ENCODE results near the gene GNB1. TPM values are rescaled to one million over a fixed set of nuclear protein-coding genes. Genes with fewer than 3 reads are reported as not detected.
A peak's percentile ranks its signal among the peaks of the same experiment; 100 is the strongest.
"Not testable (repeated sequence)": the region's sequence is repeated elsewhere in the genome, so short reads cannot be mapped to it uniquely, and the experiment has no call there.

The GNB1 gene
- total RNA-seq, 1 experiment from 2014 or later: 362 TPM

GRCh38 chr1:1761504-1762376, 129.1 kb downstream of the GNB1 start:
- no peak for DNase-seq (ENCODE audit: low read depth)
- in situ Hi-C loops (cut with HindIII; ENCODE audit: low pct_unique_long_range_greater_than_20kb, low sequenced_read_pairs): no loop called here

- in situ Hi-C loops (cut with HindIII; ENCODE audit: low pct_unique_long_range_greater_than_20kb, low sequenced_read_pairs): no loop called here
These were observed 130.2 kb downstream of the GNB1 start for GRCh38 chr1:1760715-1761114.

GRCh38 chr1:1760345-1760650, 130.6 kb downstream of the GNB1 start:
- in situ Hi-C loops (cut with HindIII; ENCODE audit: low pct_unique_long_range_greater_than_20kb, low sequenced_read_pairs): no loop called here
- no peak for DNase-seq (ENCODE audit: low read depth)

More at GRCh38 chr1:1760715-1761114, 130.2 kb downstream of the GNB1 start:
- peak; percentile 29 for DNase-seq (ENCODE audit: low read depth)

- in situ Hi-C loops (cut with HindIII; ENCODE audit: low pct_unique_long_range_greater_than_20kb, low sequenced_read_pairs): no loop called here
- DNase-seq (ENCODE audit: low read depth): peak; percentile 42
These were observed 131.2 kb downstream of the GNB1 start for GRCh38 chr1:1759456-1760344.

DNA sequence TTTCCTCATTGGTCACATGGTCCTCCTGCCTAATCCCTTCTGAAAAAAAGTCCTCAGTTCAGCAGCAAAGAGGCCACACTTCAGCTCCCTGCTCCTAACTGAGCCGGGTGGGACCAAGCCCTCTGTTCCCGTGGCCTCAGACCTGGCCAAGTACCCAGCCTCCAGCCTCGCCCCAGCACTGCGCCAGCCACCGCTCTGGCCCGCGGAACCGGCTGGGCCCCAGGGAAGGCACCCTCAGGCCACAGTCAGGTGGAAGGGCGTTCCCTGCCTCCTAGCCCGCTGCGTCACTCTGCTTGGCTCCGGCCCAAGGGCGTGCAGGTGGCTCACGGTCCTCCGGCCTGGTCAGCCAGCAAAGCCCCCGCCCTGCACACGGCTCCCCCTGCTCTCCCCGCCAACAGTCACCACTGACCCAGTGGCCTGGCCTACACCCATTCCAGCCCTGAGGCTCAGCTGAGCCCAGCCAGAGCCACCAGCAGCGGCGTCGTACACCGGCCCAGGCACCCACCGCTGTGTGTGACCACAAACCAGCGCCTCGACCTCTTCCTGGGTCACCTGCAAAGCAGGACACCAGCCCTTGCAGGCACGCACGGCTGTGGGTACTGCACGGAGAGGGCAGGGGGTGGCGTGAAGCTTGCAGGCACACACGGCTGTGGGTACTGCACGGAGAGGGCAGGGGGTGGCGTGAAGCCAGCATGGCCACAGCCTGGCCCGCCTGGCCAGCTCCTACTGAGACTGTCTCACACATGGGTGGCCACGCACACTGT, 132.0 kb downstream of the GNB1 start:
- in situ Hi-C loops (cut with HindIII; ENCODE audit: low pct_unique_long_range_greater_than_20kb, low sequenced_read_pairs): no loop called here
- DNase-seq (ENCODE audit: low read depth): peak; percentile 96

- in situ Hi-C loops (cut with HindIII; ENCODE audit: low pct_unique_long_range_greater_than_20kb, low sequenced_read_pairs): no loop called here
- no peak for DNase-seq (ENCODE audit: low read depth)
These were observed 132.7 kb downstream of the GNB1 start for GRCh38 chr1:1758059-1758621.

GRCh38 chr1:1757422-1758058, 133.3 kb downstream of the GNB1 start:
- DNase-seq (ENCODE audit: low read depth): no peak
- in situ Hi-C loops (cut with HindIII; ENCODE audit: low pct_unique_long_range_greater_than_20kb, low sequenced_read_pairs): no loop called here

- no peak for DNase-seq (ENCODE audit: low read depth)
- in situ Hi-C loops (cut with HindIII; ENCODE audit: low pct_unique_long_range_greater_than_20kb, low sequenced_read_pairs): no loop called here
These were observed 134.0 kb downstream of the GNB1 start for GRCh38 chr1:1756661-1757421.

DNA sequence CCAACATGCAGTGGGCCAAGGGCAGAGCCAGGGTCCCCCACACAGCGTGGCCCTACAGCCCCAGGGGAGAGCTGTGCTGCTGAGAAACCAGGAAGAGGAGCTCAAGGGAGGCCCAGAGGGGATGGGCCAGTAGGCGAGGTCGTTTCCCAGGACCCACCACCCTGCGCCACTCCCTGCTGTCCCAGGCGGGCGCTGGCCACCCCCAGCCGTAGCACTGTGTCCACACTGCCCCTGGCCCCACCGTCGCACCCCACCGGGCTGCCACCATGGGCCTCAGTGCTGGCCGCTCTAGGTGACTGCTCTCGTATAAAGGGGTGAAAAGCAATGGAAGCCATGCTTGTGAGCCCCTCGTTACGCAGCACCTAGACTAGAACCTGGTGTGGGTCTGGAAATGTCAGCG, 135.0 kb downstream of the GNB1 start:
- no peak for DNase-seq (ENCODE audit: low read depth)
- in situ Hi-C loops (cut with HindIII; ENCODE audit: low pct_unique_long_range_greater_than_20kb, low sequenced_read_pairs): no loop called here

GRCh38 chr1:1755426-1755825, 135.5 kb downstream of the GNB1 start:
- no peak for DNase-seq (ENCODE audit: low read depth)
- in situ Hi-C loops (cut with HindIII; ENCODE audit: low pct_unique_long_range_greater_than_20kb, low sequenced_read_pairs): no loop called here

GRCh38 chr1:1754051-1754815, 136.7 kb downstream of the GNB1 start:
- in situ Hi-C loops (cut with HindIII; ENCODE audit: low pct_unique_long_range_greater_than_20kb, low sequenced_read_pairs): no loop called here
- DNase-seq (ENCODE audit: low read depth): no peak

- in situ Hi-C loops (cut with HindIII; ENCODE audit: low pct_unique_long_range_greater_than_20kb, low sequenced_read_pairs): no loop called here
- DNase-seq (ENCODE audit: low read depth): no peak
These were observed 137.3 kb downstream of the GNB1 start for GRCh38 chr1:1753607-1754005.

DNA sequence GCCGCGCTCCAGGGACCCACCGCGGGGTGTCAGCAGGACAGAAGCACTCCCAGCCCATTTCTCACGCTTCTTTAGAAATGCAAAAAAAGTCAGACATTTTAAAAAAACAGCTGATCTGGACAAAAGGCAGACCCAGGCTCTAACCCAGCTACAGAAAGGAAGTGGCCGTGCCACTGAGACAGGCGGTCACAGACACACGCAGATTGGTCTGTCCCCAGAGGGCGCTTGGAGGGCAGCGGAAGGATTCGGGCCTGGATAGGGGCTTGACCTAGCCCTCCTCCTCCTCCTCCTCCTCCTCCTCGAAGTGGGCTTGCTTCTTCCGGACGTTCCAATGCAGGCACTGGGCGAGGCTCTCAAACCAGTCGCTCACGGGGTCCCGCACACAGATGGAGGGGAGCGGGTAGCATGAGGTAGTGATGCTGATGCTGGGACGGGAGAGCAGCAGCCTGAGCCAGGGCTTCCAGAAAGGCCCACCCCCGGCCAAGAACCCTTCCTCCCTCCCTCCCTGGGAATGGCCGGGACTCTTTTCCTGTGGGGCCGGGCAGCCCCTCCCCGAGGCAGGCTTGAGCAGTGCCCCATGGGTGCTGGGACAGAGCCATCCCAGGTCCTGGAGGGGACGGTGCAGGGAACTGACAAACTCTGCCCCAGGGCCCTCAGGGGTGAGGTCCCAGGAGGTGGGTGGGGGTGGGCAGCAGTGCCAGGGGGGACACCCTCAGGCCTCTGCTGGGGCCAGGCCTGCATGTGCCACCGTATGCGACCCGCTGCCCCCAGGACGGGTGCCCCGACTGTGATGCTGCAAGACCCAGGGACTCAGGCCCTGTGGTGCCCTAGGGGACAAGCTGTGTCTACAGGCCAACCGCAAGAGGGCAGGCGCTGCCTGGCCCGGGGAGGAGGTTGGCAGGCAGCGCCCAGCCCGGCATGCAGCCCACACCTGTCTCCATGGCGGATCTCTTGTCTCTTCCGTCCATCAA, 138.0 kb downstream of the GNB1 start:
- in situ Hi-C loops (cut with HindIII; ENCODE audit: low pct_unique_long_range_greater_than_20kb, low sequenced_read_pairs): no loop called here
- DNase-seq (ENCODE audit: low read depth): no peak

DNA sequence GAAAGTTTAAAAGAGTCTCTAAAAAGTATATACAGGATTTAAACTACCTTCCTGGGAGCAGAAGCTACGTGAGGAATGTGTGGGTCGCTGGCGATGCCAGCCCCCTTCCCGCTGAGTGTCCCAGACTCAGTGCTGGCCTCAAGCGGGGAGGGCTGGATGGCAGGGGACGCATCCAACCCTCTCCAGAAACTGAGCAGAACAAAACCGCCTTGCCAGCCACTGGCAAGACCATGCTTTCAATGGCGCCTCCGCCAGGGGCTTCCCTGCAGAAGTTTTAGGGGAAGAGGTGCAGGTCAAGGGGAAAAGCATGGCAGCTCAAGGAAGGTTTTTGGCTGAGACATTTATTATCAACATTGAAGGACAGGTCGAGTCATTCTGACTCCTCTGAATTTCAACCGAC, 138.7 kb downstream of the GNB1 start:
- in situ Hi-C loops (cut with HindIII; ENCODE audit: low pct_unique_long_range_greater_than_20kb, low sequenced_read_pairs): no loop called here
- no peak for DNase-seq (ENCODE audit: low read depth)

DNA sequence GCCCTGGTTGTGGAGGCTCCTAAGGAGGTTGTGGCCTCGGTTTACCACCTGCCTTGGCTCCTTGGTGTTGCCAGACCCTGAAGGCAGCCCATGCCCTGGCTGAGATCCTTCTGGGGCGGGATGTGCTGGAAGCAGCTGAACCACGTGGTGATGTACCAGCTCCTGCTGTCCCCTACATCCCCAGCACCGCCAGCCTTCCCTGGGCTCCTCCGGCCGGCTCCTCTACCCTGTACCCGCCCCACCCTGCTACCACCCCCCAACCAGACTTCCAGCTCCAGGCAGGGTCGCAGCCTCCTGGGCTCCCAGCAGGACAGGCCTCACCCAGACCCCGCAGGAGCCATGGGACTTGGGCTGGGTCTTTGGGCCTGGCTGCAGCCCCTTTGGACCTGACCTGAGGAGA, 140.9 kb downstream of the GNB1 start:
- DNase-seq (ENCODE audit: low read depth); in situ Hi-C loops (cut with HindIII; ENCODE audit: low pct_unique_long_range_greater_than_20kb, low sequenced_read_pairs): not testable (repeated sequence)

Measured in Caki2 (cell line).